HCT116 (cell line): Measurements from ENCODE around the gene TCHH. TPM values are rescaled to one million over a fixed set of nuclear protein-coding genes. Genes with fewer than 3 reads are reported as not detected.

Experiments used
- ATAC-seq: fragments of 200-7000 bp; cut with Tn5 transposase; 2 replicates; pipeline ENCODE4 v1.9.1; 2020; ENCODE audit warnings: mild to moderate bottlenecking, moderate library complexity
- BruUV-seq: library from RNA; stranded (reverse); fragments of 400-500 nt; replicated peaks from 2 replicates; lab custom pipeline; 2021; lab: Mats Ljungman, UMichigan
- CTCF ChIA-PET: fragments of 300-600 bp; sonication (Branson Sonifier 250); formaldehyde crosslinking; loops from one replicate; lab custom pipeline; 2021; ENCODE audit warnings: antibody characterized with exemption; lab: Charles Lee
- POLR2A ChIA-PET: fragments of 300-600, 350-600 bp; sonication (Branson Sonifier 250); formaldehyde crosslinking; loops from one replicate; lab custom pipeline; 2021; ENCODE audit warnings: antibody characterized with exemption; lab: Charles Lee
- RAD21 ChIA-PET, 2 experiments: fragments of 300-600 bp; sonication (Branson Sonifier 250); formaldehyde crosslinking; loops; one replicate each; lab custom pipeline; 2023; ENCODE audit warnings: low total read pairs in 2 of 2; ENCODE audit not compliant: uncharacterized antibody in 2 of 2, unreplicated experiment in 2 of 2, low non-redundant PET in 1 of 2; lab: Charles Lee
- DNase-seq: peaks from one replicate; pipeline ENCODE4 v3.0.0-alpha.2; 2010; ENCODE audit warnings: low read depth, low spot score
- H2AFZ ChIP-seq: fragments of 200-600 bp; shearing (Covaris generic), sonication (generic); 2 replicates; pipeline ENCODE4 v1.6.1; 2017; ENCODE audit warnings: low read depth, mixed run types, mixed read lengths, antibody characterized with exemption, low read length; ENCODE audit not compliant: poor library complexity, severe bottlenecking
- H3K27ac ChIP-seq: 2 replicates; pipeline ENCODE4 v1.5.1; 2012; ENCODE audit warnings: low read depth, low read length
- H3K27me3 ChIP-seq: fragments of 200-600 bp; sonication (generic); 2 replicates; pipeline ENCODE4 v1.6.1; 2016; ENCODE audit warnings: mixed run types, low read length, mixed read lengths; ENCODE audit not compliant: insufficient read depth
- H3K36me3 ChIP-seq, 2 experiments: fragments of 200-500 bp in 1 of 2; fragments of 200-600 bp in 1 of 2; sonication (Bioruptor generic) in 1 of 2; sonication (generic) in 1 of 2; 2 replicates each; pipeline versions ENCODE4 v1.5.1 to v1.6.1; 2014 to 2016; ENCODE audit warnings: low read length in 2 of 2, inconsistent platforms in 1 of 2, mixed read lengths in 1 of 2, mixed run types in 1 of 2; ENCODE audit not compliant: insufficient read depth in 2 of 2, control insufficient read depth in 1 of 2
- H3K4me1 ChIP-seq, 2 experiments: fragments of 200-600 bp in 1 of 2; sonication (generic) in 1 of 2; 2 replicates each; pipeline versions ENCODE4 v1.5.1 to v1.6.1; 2012 to 2017; ENCODE audit warnings: low read length in 2 of 2, inconsistent platforms in 1 of 2, mild to moderate bottlenecking in 1 of 2, mixed read lengths in 1 of 2, mixed run types in 1 of 2, moderate library complexity in 1 of 2; ENCODE audit not compliant: insufficient read depth in 2 of 2, control insufficient read depth in 1 of 2
- H3K4me2 ChIP-seq: fragments of 200-600 bp; sonication (generic); 2 replicates; pipeline ENCODE4 v1.6.1; 2017; ENCODE audit warnings: mixed run types, low read length, mixed read lengths
- H3K4me3 ChIP-seq, 2 experiments: fragments of 200-600 bp in 1 of 2; sonication (generic) in 1 of 2; replicated peaks in 1 of 2; 2 replicates each; pipeline ENCODE4 v1.5.1; 2011 to 2016; ENCODE audit warnings: low read length in 2 of 2, control low read depth in 1 of 2, low read depth in 1 of 2, mild to moderate bottlenecking in 1 of 2, mixed read lengths in 1 of 2, mixed run types in 1 of 2
- H3K79me2 ChIP-seq: fragments of 200-600 bp; sonication (generic); 2 replicates; pipeline ENCODE4 v1.6.1; 2017; ENCODE audit warnings: mild to moderate bottlenecking, mixed run types, low read length, moderate library complexity, mixed read lengths; ENCODE audit not compliant: insufficient read depth
- H3K9ac ChIP-seq: fragments of 200-600 bp; sonication (generic); 2 replicates; pipeline ENCODE4 v1.6.1; 2016; ENCODE audit warnings: low read length, mixed read lengths
- H3K9me2 ChIP-seq: fragments of 200-600 bp; sonication (generic), shearing (Covaris generic); 2 replicates; pipeline ENCODE4 v1.6.1; 2017; ENCODE audit warnings: mixed run types, mild to moderate bottlenecking, moderate library complexity; ENCODE audit not compliant: insufficient read depth
- H3K9me3 ChIP-seq, 2 experiments: fragments of 200-500 bp in 1 of 2; fragments of 200-600 bp in 1 of 2; sonication (Bioruptor generic) in 1 of 2; sonication (generic) in 1 of 2; 2 replicates each; pipeline ENCODE4 v1.6.1; 2014 to 2017; ENCODE audit warnings: low read length in 2 of 2, mixed read lengths in 2 of 2, inconsistent platforms in 1 of 2, low read depth in 1 of 2, mild to moderate bottlenecking in 1 of 2, mixed run types in 1 of 2, moderate library complexity in 1 of 2; ENCODE audit not compliant: control insufficient read depth in 1 of 2, insufficient read depth in 1 of 2
- H4K20me1 ChIP-seq: fragments of 200-600 bp; sonication (generic), shearing (Covaris generic); 2 replicates; pipeline ENCODE4 v1.6.1; 2017; ENCODE audit warnings: mixed run types, mild to moderate bottlenecking, moderate library complexity; ENCODE audit not compliant: insufficient read depth
- CBX3 ChIP-seq: IDR thresholded peaks from 2 replicates; pipeline ENCODE4 v1.6.1; 2012; ENCODE audit warnings: low read depth
- EZH2phosphoT487 ChIP-seq: fragments of 200-600 bp; IDR thresholded peaks from 2 replicates; pipeline ENCODE4 v1.6.1; 2018; ENCODE audit warnings: antibody characterized with exemption, borderline replicate concordance
- FOSL1 ChIP-seq: IDR thresholded peaks from 2 replicates; pipeline ENCODE4 v1.6.1; 2012; ENCODE audit warnings: low read depth
- JUND ChIP-seq: IDR thresholded peaks from 2 replicates; pipeline ENCODE4 v1.6.1; 2012
- POLR2AphosphoS5 ChIP-seq: IDR thresholded peaks from 2 replicates; pipeline ENCODE4 v1.6.1; 2011; ENCODE audit warnings: mild to moderate bottlenecking, low read depth, low read length, moderate library complexity
- RAD21 ChIP-seq: IDR thresholded peaks from 2 replicates; pipeline ENCODE4 v1.6.1; 2012; ENCODE audit warnings: low read depth, mild to moderate bottlenecking
- SIN3A ChIP-seq: IDR thresholded peaks from 2 replicates; pipeline ENCODE4 v1.6.1; 2012; ENCODE audit warnings: low read depth
- SRF ChIP-seq: IDR thresholded peaks from 2 replicates; pipeline ENCODE4 v1.6.1; 2012; ENCODE audit warnings: low read depth
- TCF7L2 ChIP-seq: IDR thresholded peaks from 2 replicates; pipeline ENCODE4 v1.7.0; 2011; ENCODE audit warnings: borderline replicate concordance, inconsistent platforms; ENCODE audit not compliant: insufficient read depth, insufficient read length; ENCODE audit errors: extremely low read depth
- YY1 ChIP-seq: IDR thresholded peaks from 2 replicates; pipeline ENCODE4 v1.6.1; 2011; ENCODE audit warnings: low read length, low read depth, moderate library complexity, mild to moderate bottlenecking; ENCODE audit not compliant: insufficient replicate concordance; ENCODE audit errors: extremely low read depth
- ZBTB33 ChIP-seq: IDR thresholded peaks from 2 replicates; pipeline ENCODE4 v1.6.1; 2011; ENCODE audit warnings: mild to moderate bottlenecking, low read length, moderate library complexity; ENCODE audit not compliant: insufficient replicate concordance; ENCODE audit errors: extremely low read depth
- ZNF274 ChIP-seq: fragments of 200-500 bp; sonication (Bioruptor generic); IDR thresholded peaks from 2 replicates; pipeline ENCODE4 v1.6.1; 2014; ENCODE audit warnings: mild to moderate bottlenecking, low read depth, low read length, inconsistent platforms
- intact Hi-C: fragments of 100-400 bp; cut with micrococcal nuclease; formaldehyde crosslinking; loops from 2 replicates; pipeline ENCODE4 v1.10.0; 2022
- total RNA-seq: library from RNA; stranded (reverse); gene quantifications from one replicate; pipeline ENCODE4 v1.2.1, GENCODE V29; 2021; ENCODE audit not compliant: unreplicated experiment

Gene TCHH
- total RNA-seq, 1 experiment from 2014 or later: 0.02 TPM

GRCh38 chr1:152078831-152079441 is 36.3 kb downstream of the TCHH start (continued):
- TF ChIP-seq TCF7L2: no peak
- no peak for TF ChIP-seq SIN3A
- no peak for TF ChIP-seq CBX3
- no peak for TF ChIP-seq SRF
- TF ChIP-seq EZH2phosphoT487: no peak
- no peak for TF ChIP-seq RAD21

- Histone ChIP-seq H3K9ac (no peak overlapping the region), H3K79me2 (no peaks in the 10 kb centered on the region), H3K4me3 (no peak overlapping the region), H3K36me3 (no peaks in the 10 kb centered on the region), H3K9me3 (no peaks in the 10 kb centered on the region), H3K4me1 (no peaks in the 10 kb centered on the region), H4K20me1 (no peaks in the 10 kb centered on the region), H3K4me2 (no peak overlapping the region), H3K27me3 (peaks cover 50% of the 10 kb centered on the region), H2AFZ (no peak overlapping the region), H3K27ac (no peak overlapping the region), H3K9me2 (no peaks in the 10 kb centered on the region)
- BruUV-seq: no TSS peak
- no peak for DNase-seq
- TF ChIP-seq TCF7L2 (no peak), YY1 (no peak), FOSL1 (no peak), ZBTB33 (no peak), ZNF274 (no peak), SRF (no peak), POLR2AphosphoS5 (no peak), JUND (no peak)
- ATAC-seq: no peak
- ChIA-PET CTCF (no interaction called here), RAD21 (no interaction called here), POLR2A (no interaction called here)
- intact Hi-C loops: no loop called here
These were observed 42.9 kb downstream of the TCHH start for GRCh38 chr1:152072311-152072710.
